ENCODE data around the gene TNFRSF1B.

The TNFRSF1B gene

DNA sequence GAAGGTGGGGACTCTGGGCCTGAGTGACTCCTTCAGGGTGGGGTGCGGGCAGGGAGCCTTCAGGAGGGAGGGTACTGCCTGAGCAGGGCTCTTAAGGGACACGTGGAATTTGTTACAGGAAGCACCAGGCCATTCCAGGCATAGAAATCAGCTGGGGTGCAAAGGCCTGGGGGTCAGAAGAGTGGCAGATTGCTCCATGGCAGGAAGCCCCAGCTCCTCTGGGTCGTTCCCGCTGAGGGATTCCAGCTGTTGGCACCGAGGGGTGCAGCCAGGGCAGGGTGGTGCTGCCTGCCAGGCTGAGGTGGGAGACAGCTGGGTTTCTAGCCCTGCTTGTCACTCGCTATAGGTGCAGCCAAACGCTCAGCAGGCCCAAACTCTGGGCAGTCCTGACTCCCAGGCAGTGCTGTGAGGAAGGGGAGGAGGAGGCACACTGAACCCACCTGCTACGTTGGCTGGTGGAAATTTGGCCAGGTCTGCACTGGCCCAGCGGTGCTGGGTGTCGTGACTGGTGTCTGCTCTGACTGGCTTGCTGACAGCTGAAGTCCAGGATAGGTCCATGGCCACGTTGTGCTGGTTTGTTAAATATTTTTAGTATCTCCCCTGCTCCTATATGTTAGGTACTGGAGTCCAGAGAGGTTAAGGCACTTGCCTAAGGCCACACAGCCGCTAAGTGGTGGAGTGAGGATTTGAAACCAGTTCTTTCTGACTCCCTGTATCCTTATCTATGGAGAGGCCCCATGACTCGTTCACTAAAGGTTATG lies 19.3 kb downstream of the TNFRSF1B start:
- H3K27ac ChIP-seq = no peak overlapping the region
- H3K27me3 ChIP-seq = peaks cover 0 to 45% of the 10 kb centered on the region in 2 donors
- peaks cover 0 to 26% (median 14%) of the 10 kb centered on the region in 4 donors for H3K4me1 ChIP-seq
- intact Hi-C loops (cut with DNase I; ENCODE audit: low total_unique reads) = no loop called here
- H3K9me3 ChIP-seq = no peaks in the 10 kb centered on the region
- H3K36me3 ChIP-seq = peaks cover 0 to 5% (median 2%) of the 10 kb centered on the region in 3 donors
- no peak for DNase-seq
- H3K4me3 ChIP-seq = no peak overlapping the region
- TF ChIP-seq, protein P1, sequence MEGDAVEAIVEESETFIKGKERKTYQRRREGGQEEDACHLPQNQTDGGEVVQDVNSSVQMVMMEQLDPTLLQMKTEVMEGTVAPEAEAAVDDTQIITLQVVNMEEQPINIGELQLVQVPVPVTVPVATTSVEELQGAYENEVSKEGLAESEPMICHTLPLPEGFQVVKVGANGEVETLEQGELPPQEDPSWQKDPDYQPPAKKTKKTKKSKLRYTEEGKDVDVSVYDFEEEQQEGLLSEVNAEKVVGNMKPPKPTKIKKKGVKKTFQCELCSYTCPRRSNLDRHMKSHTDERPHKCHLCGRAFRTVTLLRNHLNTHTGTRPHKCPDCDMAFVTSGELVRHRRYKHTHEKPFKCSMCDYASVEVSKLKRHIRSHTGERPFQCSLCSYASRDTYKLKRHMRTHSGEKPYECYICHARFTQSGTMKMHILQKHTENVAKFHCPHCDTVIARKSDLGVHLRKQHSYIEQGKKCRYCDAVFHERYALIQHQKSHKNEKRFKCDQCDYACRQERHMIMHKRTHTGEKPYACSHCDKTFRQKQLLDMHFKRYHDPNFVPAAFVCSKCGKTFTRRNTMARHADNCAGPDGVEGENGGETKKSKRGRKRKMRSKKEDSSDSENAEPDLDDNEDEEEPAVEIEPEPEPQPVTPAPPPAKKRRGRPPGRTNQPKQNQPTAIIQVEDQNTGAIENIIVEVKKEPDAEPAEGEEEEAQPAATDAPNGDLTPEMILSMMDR (IDR thresholded peaks at IDR 0.05) = no peak

DNA sequence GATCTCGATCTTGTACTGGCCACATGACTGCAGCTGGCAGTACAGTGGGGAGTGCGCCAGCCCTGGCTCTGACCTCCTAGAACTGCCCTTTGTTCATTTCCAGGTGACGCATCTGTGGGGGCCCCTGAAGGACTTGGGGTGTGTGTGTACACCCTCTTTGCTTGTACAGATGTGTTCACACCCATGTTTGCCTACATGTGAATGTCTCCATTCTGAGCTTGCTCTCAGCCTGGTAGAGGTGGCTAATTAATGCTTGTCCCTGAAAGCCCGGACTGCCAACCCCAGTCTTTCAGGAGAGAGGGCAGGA lies 19.8 kb downstream of the TNFRSF1B start:
- intact Hi-C loops (cut with DNase I; ENCODE audit: low total_unique reads) = no loop called here
- TF ChIP-seq, protein P1 (IDR thresholded peaks at IDR 0.05) = no peak
- Histone ChIP-seq H3K4me3 (no peak overlapping the region), H3K9me3 (no peaks in the 10 kb centered on the region), H3K4me1 (peaks cover 0 to 26% (median 13%) of the 10 kb centered on the region in 4 donors), H3K36me3 (peaks cover 0 to 11% (median 7%) of the 10 kb centered on the region in 3 donors), H3K27me3 (peaks cover 0 to 45% of the 10 kb centered on the region in 2 donors), H3K27ac (no peak overlapping the region)
- no peak for DNase-seq

DNA sequence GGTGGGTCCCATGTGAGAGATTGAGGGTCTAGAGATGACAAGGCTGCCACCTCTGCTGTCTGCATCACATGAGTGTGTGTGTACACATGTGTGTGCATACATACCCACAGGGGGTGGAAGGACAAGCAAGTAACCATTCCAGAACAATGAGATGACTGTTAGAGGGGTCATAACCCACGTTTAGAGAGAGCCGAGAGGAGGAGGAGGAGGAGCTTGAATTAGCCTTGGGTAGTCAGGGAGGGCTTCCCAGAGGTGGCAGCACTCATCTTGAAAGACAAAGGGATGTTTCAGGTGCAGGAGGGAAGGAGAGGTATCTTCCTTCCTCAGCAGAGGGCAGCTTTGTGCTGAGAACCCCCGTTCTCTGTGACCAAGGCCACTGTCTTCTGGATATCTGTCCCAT lies 21.3 kb downstream of the TNFRSF1B start:
- no peak overlapping the region for H3K4me3 ChIP-seq
- H3K27ac ChIP-seq = no peak overlapping the region
- peaks cover 0 to 26% (median 13%) of the 10 kb centered on the region in 4 donors for H3K4me1 ChIP-seq
- peaks cover 0 to 22% (median 16%) of the 10 kb centered on the region in 3 donors for H3K36me3 ChIP-seq
- H3K27me3 ChIP-seq = peaks cover 0 to 45% of the 10 kb centered on the region in 2 donors
- no peak for DNase-seq
- intact Hi-C loops (cut with DNase I; ENCODE audit: low total_unique reads) = no loop called here
- no peaks in the 10 kb centered on the region for H3K9me3 ChIP-seq
- TF ChIP-seq, protein P1 (IDR thresholded peaks at IDR 0.05) = no peak

DNA sequence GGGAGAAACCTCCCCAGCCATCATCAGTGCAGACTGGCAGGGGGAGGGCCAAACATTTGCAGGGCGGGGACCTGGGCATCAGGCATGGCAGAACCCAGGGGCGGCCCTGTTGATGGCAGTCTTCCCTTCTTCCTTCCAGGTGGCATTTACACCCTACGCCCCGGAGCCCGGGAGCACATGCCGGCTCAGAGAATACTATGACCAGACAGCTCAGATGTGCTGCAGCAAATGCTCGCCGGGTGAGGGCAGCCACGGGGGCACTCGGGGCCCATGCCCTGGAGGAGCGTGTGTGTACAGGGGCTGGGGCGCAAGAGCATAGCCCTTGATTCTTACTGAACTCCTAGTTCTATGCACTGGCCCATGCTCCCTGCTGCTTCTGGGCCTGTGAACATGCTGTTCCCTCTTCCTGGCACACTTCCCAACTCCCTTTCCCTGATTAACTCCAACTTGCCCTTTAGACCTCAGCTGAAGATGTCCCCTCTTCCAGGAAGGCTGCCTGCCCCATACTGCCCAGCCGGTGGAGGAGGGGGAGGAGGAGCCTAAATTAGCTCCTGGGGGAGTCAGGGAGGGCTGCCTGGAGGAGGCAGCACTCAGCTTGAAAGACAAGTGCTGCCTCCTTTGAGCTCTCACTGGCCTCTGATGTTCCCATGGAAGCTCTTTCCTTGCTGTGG lies 22.0 kb downstream of the TNFRSF1B start:
- Histone ChIP-seq H3K9me3 (no peaks in the 10 kb centered on the region), H3K4me3 (no peak overlapping the region), H3K4me1 (peaks cover 0 to 25% (median 13%) of the 10 kb centered on the region in 4 donors), H3K36me3 (peaks cover 0 to 29% (median 23%) of the 10 kb centered on the region in 3 donors), H3K27me3 (peaks cover 0 to 45% of the 10 kb centered on the region in 2 donors), H3K27ac (no peak overlapping the region)
- intact Hi-C loops (cut with DNase I; ENCODE audit: low total_unique reads) = no loop called here
- DNase-seq = no peak
- TF ChIP-seq, protein P1 (IDR thresholded peaks at IDR 0.05) = no peak

DNA sequence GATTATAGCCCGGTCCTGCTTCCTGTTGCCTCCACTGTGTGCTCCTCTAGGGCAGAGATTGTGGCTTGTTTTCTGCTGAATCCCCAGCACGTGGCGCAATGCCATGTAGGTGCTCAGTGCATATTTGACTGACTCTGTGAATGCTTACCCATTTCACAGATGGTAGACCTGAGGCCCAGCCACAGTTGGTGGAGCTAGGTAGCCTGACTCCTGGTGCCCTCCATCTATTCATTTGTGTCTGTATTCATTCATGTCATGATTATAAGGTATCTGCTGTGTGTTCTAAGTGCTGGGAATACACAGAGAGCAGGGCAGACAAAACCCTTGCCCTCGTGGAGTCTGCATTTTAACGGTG lies 22.5 kb downstream of the TNFRSF1B start:
- intact Hi-C loops (cut with DNase I; ENCODE audit: low total_unique reads) = no loop called here
- Histone ChIP-seq H3K4me1 (peaks cover 0 to 20% (median 13%) of the 10 kb centered on the region in 4 donors), H3K9me3 (no peaks in the 10 kb centered on the region), H3K4me3 (no peak overlapping the region), H3K27me3 (peaks cover 0 to 45% of the 10 kb centered on the region in 2 donors), H3K36me3 (peaks cover 0 to 34% (median 23%) of the 10 kb centered on the region in 3 donors), H3K27ac (no peak overlapping the region)
- TF ChIP-seq, protein P1 (IDR thresholded peaks at IDR 0.05) = no peak
- no peak for DNase-seq

Measured in tibial artery (tissue), 4 donors.